ACC112 (cell line): ENCODE results near the gene RCSD1.

Experiments
- H2AFZ ChIP-seq: fragments of 200-600 bp; sonication (generic); one replicate; pipeline ENCODE4 v1.6.0; 2017; ENCODE audit warnings: antibody characterized with exemption, low read length; ENCODE audit not compliant: unreplicated experiment
- H3K27ac ChIP-seq: fragments of 200-600 bp; sonication (generic); 2 replicates; pipeline ENCODE4 v1.5.1; 2014; ENCODE audit warnings: low read depth, mild to moderate bottlenecking, antibody characterized with exemption, low read length, moderate library complexity
- H3K27me3 ChIP-seq: fragments of 200-600 bp; sonication (generic); 2 replicates; pipeline ENCODE4 v1.6.1; 2014; ENCODE audit warnings: mild to moderate bottlenecking, antibody characterized with exemption, low read length, moderate library complexity, mixed read lengths; ENCODE audit not compliant: insufficient read depth
- H3K36me3 ChIP-seq: fragments of 200-600 bp; sonication (generic); 2 replicates; pipeline ENCODE4 v1.6.1; 2016; ENCODE audit warnings: mild to moderate bottlenecking, antibody characterized with exemption, low read length, moderate library complexity, mixed read lengths; ENCODE audit not compliant: insufficient read depth
- H3K4me1 ChIP-seq: fragments of 200-600 bp; sonication (generic); one replicate; pipeline ENCODE4 v1.6.1; 2016; ENCODE audit warnings: low read length, mixed read lengths; ENCODE audit not compliant: insufficient read depth, unreplicated experiment, control insufficient read depth
- H3K4me3 ChIP-seq: fragments of 200-600 bp; sonication (generic); 2 replicates; pipeline ENCODE4 v1.5.1; 2014; ENCODE audit warnings: mild to moderate bottlenecking, low read depth, low read length
- H3K79me2 ChIP-seq: fragments of 200-600 bp; sonication (generic); one replicate; pipeline ENCODE4 v1.6.0; 2016; ENCODE audit warnings: low read length; ENCODE audit not compliant: control insufficient read depth, unreplicated experiment, insufficient read depth

The RCSD1 gene

DNA sequence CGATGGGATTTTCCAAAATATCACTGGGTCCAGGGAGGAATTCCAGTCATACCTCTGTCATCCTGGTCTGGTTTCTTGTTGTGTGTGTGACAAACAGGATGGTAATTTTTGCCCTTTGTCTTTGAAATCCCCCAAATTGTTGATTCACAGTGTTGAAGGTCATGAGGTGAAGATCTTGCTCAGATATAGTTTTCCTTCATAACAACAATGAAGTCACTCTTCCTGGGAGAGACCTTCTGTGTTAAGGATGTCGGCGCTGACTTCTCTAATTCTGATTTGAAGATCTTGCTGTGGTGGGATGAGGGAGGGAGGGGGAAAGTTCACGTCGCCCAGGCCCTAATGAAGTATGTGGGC lies 59.5 kb downstream of the RCSD1 start:
- H2AFZ ChIP-seq, result no peak overlapping the region
- H3K36me3 ChIP-seq, result no peaks in the 10 kb centered on the region
- H3K27ac ChIP-seq, result peak overlapping the region; percentile 12; the same call in 1 of the 2 replicates
- H3K4me3 ChIP-seq, result no peak overlapping the region
- no peaks in the 10 kb centered on the region for H3K27me3 ChIP-seq
- H3K79me2 ChIP-seq, result no peaks in the 10 kb centered on the region
- H3K4me1 ChIP-seq, result peaks cover 21% of the 10 kb centered on the region

- H3K36me3 ChIP-seq, result no peaks in the 10 kb centered on the region
These were observed 60.0 kb downstream of the RCSD1 start for GRCh38 chr1:167690053-167690452.

DNA sequence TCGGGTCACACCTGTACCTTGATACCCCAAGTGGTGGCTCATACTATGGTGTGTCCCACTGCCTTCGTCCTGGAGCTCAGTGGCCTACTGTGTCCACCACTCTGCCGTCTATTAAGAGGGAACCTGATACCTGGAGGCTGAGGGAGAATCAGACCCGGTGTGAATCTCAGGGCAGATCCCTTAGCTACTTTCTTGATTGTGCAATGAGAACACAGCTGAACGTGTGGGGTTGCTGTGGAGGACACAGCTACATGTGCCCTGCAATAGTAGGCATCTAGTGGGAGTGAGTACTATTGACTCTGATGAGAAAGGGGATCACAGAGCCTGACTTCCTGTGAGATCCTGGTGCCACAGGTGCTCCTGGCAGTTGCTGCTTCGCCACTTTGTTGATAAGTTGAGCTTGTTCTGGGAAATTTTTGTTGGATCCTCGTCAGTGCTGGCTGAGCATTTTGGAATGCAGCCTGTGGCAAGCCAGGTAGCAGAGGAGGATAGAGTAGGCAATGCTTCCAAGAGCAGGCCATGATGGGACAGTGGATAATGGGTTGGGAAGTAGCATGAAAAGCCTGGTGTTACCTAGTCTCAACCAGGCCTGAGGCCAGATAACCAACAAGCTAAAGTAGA lies 63.5 kb downstream of the RCSD1 start:
- Histone ChIP-seq H3K27me3 (no peaks in the 10 kb centered on the region), H3K27ac (no peak overlapping the region), H3K4me1 (peaks cover 15% of the 10 kb centered on the region), H3K79me2 (no peaks in the 10 kb centered on the region), H3K36me3 (no peaks in the 10 kb centered on the region), H3K4me3 (no peak overlapping the region), H2AFZ (no peak overlapping the region)

More at GRCh38 chr1:167690053-167690452, 60.0 kb downstream of the RCSD1 start:
- Histone ChIP-seq H2AFZ (no peak overlapping the region), H3K4me3 (no peak overlapping the region), H3K79me2 (no peaks in the 10 kb centered on the region), H3K27me3 (no peaks in the 10 kb centered on the region), H3K4me1 (peaks cover 21% of the 10 kb centered on the region), H3K27ac (peak overlapping the region; percentile 12; the same call in 1 of the 2 replicates)

DNA sequence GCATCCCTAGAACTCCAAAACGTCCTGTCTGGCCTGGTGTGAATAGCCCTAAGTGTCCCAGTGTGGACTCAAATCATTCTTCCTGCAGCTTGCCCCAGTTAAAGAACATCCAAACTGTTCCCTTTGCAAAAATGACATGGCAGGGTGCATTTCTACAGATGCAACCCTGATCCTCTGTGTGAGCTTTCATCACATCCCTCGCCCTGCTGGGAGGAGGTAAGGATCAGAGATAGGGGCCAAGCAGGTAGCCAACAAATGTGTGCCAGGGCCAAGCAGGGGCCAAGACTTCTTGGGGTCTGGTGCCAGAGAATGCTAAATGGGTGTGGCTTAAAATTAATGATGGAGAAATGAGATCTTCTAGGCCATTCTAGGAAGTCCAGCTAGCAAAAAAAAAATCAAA lies 64.7 kb downstream of the RCSD1 start:
- Histone ChIP-seq H3K36me3 (no peaks in the 10 kb centered on the region), H3K4me3 (no peak overlapping the region), H3K79me2 (no peaks in the 10 kb centered on the region), H2AFZ (no peak overlapping the region), H3K4me1 (peaks cover 5% of the 10 kb centered on the region), H3K27ac (no peak overlapping the region), H3K27me3 (no peaks in the 10 kb centered on the region)

DNA sequence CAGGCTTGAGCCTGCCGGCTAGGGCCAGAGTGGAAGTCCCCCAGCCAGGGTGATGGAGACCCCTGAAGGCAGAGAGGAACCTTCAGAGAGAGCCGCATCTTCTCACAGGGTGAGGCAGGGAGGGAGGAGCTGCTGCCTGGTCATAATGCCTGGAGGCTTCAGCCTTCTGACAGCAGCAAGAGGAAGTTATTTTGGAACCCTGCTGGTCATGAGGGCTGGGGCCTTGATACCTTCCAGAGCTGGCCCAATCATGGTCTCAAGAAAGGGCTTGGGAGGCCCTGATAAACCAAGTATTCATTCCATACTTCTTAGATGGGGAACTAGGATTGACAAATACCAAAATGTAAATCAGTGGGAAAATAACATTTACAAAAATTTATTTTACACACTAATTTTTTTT lies 65.1 kb downstream of the RCSD1 start:
- Histone ChIP-seq H3K4me3 (no peak overlapping the region), H3K36me3 (no peaks in the 10 kb centered on the region), H3K27me3 (no peaks in the 10 kb centered on the region), H3K4me1 (peaks cover under 1% of the 10 kb centered on the region), H2AFZ (no peak overlapping the region), H3K27ac (no peak overlapping the region), H3K79me2 (no peaks in the 10 kb centered on the region)

DNA sequence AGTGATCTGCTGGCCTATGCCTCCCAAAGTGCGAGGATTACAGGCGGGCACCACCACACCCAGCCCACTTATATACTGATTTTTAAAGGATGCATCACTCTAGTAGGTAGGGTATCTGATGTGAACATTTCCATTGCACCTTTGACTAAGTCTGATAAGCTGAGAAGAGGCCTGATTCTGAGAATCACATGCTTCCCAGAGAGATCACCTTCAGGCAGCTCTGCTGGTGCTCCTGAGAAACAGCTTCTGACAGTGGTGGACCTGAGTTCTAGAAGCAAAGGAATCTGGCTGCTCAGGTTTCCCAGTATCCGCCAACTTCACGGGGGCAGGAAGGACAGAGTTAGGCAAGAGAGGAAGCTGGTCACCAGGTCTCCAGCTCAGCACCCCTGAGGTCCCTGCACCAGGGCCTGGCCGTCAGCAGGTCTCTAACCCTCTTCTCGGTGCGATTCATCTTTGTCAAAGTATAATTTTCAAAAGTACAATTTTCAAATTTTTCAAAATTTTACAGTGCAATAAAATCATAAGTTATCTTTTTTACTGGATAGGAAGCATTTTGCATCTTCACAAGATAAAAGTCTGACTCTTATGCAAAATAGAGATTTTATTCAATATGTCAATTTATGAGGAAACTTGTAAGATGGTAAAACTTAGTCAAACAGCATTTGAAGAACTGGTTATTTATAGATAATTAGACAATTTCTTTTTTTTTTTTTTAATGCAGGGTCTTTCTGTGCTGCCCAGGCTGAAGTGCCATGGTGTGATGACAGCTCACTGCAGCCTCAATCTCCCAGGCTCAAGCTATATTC lies 65.9 kb downstream of the RCSD1 start:
- Histone ChIP-seq H3K27ac (no peak overlapping the region), H3K27me3 (no peaks in the 10 kb centered on the region), H3K79me2 (no peaks in the 10 kb centered on the region), H3K4me3 (no peak overlapping the region), H3K36me3 (no peaks in the 10 kb centered on the region), H3K4me1 (no peaks in the 10 kb centered on the region), H2AFZ (no peak overlapping the region)

GRCh38 chr1:167697667-167698141 lies 67.7 kb downstream of the RCSD1 start:
- Histone ChIP-seq H3K27ac (no peak overlapping the region), H3K27me3 (0 out of 2 replicates have a peak, but pooled peaks cover 5% of the 10 kb centered on the region), H3K4me3 (no peak overlapping the region), H3K79me2 (no peaks in the 10 kb centered on the region), H3K36me3 (no peaks in the 10 kb centered on the region), H2AFZ (no peak overlapping the region), H3K4me1 (no peaks in the 10 kb centered on the region)

GRCh38 chr1:167698313-167698712 lies 68.3 kb downstream of the RCSD1 start:
- H3K27me3 ChIP-seq, result 0 out of 2 replicates have a peak, but pooled peaks cover 5% of the 10 kb centered on the region
- no peak overlapping the region for H3K4me3 ChIP-seq
- H2AFZ ChIP-seq, result no peak overlapping the region
- no peaks in the 10 kb centered on the region for H3K36me3 ChIP-seq
- no peaks in the 10 kb centered on the region for H3K4me1 ChIP-seq
- H3K27ac ChIP-seq, result no peak overlapping the region
- no peaks in the 10 kb centered on the region for H3K79me2 ChIP-seq

- no peaks in the 10 kb centered on the region for H3K4me1 ChIP-seq
- H3K79me2 ChIP-seq, result no peaks in the 10 kb centered on the region
- no peak overlapping the region for H2AFZ ChIP-seq
- H3K27ac ChIP-seq, result no peak overlapping the region
- H3K36me3 ChIP-seq, result no peaks in the 10 kb centered on the region
- no peak overlapping the region for H3K4me3 ChIP-seq
- H3K27me3 ChIP-seq, result 0 out of 2 replicates have a peak, but pooled peaks cover 8% of the 10 kb centered on the region
These were observed 71.5 kb downstream of the RCSD1 start for GRCh38 chr1:167701510-167701909.

- no peaks in the 10 kb centered on the region for H3K4me1 ChIP-seq
- no peak overlapping the region for H3K4me3 ChIP-seq
- H3K36me3 ChIP-seq, result no peaks in the 10 kb centered on the region
- no peaks in the 10 kb centered on the region for H3K79me2 ChIP-seq
- no peak overlapping the region for H2AFZ ChIP-seq
- H3K27me3 ChIP-seq, result 0 out of 2 replicates have a peak, but pooled peaks cover 8% of the 10 kb centered on the region
- no peak overlapping the region for H3K27ac ChIP-seq
These were observed 73.5 kb downstream of the RCSD1 start for GRCh38 chr1:167703557-167703956.

DNA sequence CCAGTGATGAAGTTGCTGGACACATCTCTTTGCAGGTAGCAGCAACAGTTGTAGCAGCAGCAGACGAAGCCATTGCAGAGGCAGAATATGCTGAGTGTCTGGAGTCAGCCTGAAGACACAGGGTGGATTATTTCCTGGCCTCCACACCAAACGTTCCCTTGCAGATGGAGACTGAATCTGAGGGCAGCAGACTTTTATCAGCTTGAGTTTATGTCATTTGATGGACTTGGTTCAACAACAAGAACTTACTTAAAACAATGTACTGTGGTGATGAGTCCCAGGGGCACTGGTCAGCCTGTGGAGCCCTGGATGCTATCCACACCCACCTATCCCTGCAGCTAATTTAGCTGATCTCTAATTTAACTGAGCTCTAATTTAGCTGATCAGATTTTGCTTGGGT lies 74.7 kb downstream of the RCSD1 start:
- H3K36me3 ChIP-seq, result no peaks in the 10 kb centered on the region
- 0 out of 2 replicates have a peak, but pooled peaks cover 8% of the 10 kb centered on the region for H3K27me3 ChIP-seq
- peaks cover 6% of the 10 kb centered on the region for H3K4me1 ChIP-seq
- no peaks in the 10 kb centered on the region for H3K79me2 ChIP-seq
- no peak overlapping the region for H2AFZ ChIP-seq
- H3K4me3 ChIP-seq, result no peak overlapping the region
- H3K27ac ChIP-seq, result no peak overlapping the region
